GM21515 (cell line): ENCODE data around the gene RBP2.
"Not testable (repeated sequence)": the region's sequence is repeated elsewhere in the genome, so short reads cannot be mapped to it uniquely, and the experiment has no call there.

Experiments used
- ATAC-seq: cut with Tn5 transposase; IDR thresholded peaks from one replicate; pipeline ENCODE4 v1.9.1; 2021; ENCODE audit not compliant: unreplicated experiment

Gene RBP2

GRCh38 chr3:139447486-139447885 is 28.8 kb downstream of the RBP2 start:
- ATAC-seq = no peak

GRCh38 chr3:139444446-139444845 is 31.9 kb downstream of the RBP2 start:
- no peak for ATAC-seq

- no peak for ATAC-seq
Observed at GRCh38 chr3:139443186-139443585, 33.1 kb downstream of the RBP2 start.

GRCh38 chr3:139441656-139442055 is 34.7 kb downstream of the RBP2 start:
- no peak for ATAC-seq

GRCh38 chr3:139440639-139441556 is 35.4 kb downstream of the RBP2 start:
- ATAC-seq = no peak

GRCh38 chr3:139439278-139439677 is 37.0 kb downstream of the RBP2 start:
- ATAC-seq = no peak

GRCh38 chr3:139434764-139435307 is 41.5 kb downstream of the RBP2 start:
- no peak for ATAC-seq

- no peak for ATAC-seq
Observed at GRCh38 chr3:139434228-139434627, 42.1 kb downstream of the RBP2 start.

GRCh38 chr3:139433089-139433488 is 43.2 kb downstream of the RBP2 start:
- ATAC-seq = no peak

- no peak for ATAC-seq
Observed at GRCh38 chr3:139430493-139430892, 45.8 kb downstream of the RBP2 start.

GRCh38 chr3:139427283-139428060 is 48.8 kb downstream of the RBP2 start:
- peak; percentile 83 for ATAC-seq

GRCh38 chr3:139425745-139426400 is 50.4 kb downstream of the RBP2 start:
- ATAC-seq = no peak

- no peak for ATAC-seq
Observed at GRCh38 chr3:139423232-139423631, 53.1 kb downstream of the RBP2 start.

- no peak for ATAC-seq
Observed at GRCh38 chr3:139421460-139421859, 54.9 kb downstream of the RBP2 start.

GRCh38 chr3:139421040-139421439 is 55.3 kb downstream of the RBP2 start:
- ATAC-seq = no peak

- ATAC-seq = no peak
Observed at GRCh38 chr3:139418144-139418543, 58.2 kb downstream of the RBP2 start.

GRCh38 chr3:139416275-139416674 is 60.0 kb downstream of the RBP2 start:
- ATAC-seq = no peak

- ATAC-seq = no peak
Observed at GRCh38 chr3:139414608-139415224, 61.6 kb downstream of the RBP2 start.

GRCh38 chr3:139412891-139413290 is 63.4 kb downstream of the RBP2 start:
- not testable (repeated sequence) for ATAC-seq
